Right lobe of liver (tissue), 4 donors: Measurements from ENCODE around the gene STAMBPL1.

Experiments
- CTCF ChIP-seq, 4 donors: fragments of 200-600 bp in 3 of 4; fragments of 450-650 bp in 1 of 4; IDR thresholded peaks; one replicate each; pipeline versions ENCODE4 v1.5.1 to v1.8.0; 2016 to 2022; ENCODE audit warnings: antibody characterized with exemption in 4 of 4, mild to moderate bottlenecking in 2 of 4
- POLR2A ChIP-seq: fragments of 450-650 bp; IDR thresholded peaks from one replicate; pipeline ENCODE4 v1.6.1; 2017; ENCODE audit warnings: antibody characterized with exemption, mild to moderate bottlenecking
- donor health status: DM: no; HTN: no; CAD: no.
- donor health status: DM: no; HTN: no; CAD: no.
- donor health status: DM: no; HTN: yes; CAD: no.

GRCh38 chr10:88851706-88852105 is 28.3 kb upstream of the STAMBPL1 start, which contains the start of gene ANKRD22:
- TF ChIP-seq CTCF (IDR thresholded peaks at IDR 0.05) = no peak
- no peak for TF ChIP-seq POLR2A
